HG03095 (cell line): Measurements from ENCODE around the gene PPP1R9B.

Experiments
- ATAC-seq: cut with Tn5 transposase; IDR thresholded peaks from one replicate; pipeline ENCODE4 v1.9.1; 2021; ENCODE audit warnings: moderate library complexity; ENCODE audit not compliant: unreplicated experiment

Gene PPP1R9B

DNA sequence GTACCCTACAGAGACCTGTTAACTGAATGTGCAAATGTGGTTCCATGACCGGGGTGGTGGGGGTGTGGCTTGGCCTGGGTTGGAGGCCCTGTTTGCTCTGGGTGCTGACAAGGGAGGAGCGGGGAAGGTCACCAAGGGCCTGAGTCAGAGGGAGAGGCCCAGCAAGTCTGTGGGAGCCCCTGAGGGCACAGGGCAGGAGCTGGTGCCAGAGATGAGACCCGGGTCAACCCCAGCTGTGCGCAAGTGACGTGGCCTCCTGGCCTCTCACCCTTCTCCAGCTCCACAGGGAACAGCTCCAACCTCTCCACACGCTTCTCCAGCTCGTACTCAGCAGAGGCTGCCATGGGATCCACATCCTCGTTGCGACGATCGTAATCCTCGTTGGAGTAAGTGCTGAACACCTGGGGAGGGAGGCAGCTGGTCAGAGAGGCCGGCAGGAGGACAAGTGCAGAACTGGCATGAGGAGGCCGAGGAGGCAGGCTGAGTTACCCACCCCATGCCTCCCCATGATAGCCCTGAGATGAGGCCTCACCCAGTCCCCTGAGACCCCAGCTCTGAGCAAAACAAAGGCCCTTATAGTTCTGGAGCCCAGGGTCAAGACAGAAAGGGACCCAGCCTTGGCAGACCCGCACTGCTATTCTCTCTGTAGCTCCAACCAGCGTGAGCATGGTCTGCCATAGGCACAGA is 5.5 kb downstream of the PPP1R9B start:
- no peak for ATAC-seq

DNA sequence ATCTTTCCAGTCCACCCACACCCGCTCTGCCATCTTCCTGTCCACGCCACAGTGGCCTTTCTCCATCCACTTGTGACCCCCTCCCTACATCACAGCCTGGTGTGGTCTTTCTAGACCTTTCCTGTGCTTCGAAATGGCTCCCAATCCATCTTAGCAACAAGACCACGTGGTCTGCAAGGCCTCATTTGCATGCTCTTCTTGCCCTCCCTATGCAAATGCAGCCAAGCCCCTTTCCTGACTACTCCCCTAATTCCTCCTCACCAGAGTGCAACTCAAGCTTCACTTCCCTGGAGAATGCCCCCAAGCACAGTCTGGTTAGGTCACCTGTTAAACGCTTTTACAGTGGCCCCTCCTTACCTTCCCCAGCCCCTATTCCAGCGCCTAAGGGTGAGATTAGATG is 6.1 kb downstream of the PPP1R9B start:
- no peak for ATAC-seq

GRCh38 chr17:50143461-50144176 is 6.9 kb downstream of the PPP1R9B start:
- no peak for ATAC-seq

DNA sequence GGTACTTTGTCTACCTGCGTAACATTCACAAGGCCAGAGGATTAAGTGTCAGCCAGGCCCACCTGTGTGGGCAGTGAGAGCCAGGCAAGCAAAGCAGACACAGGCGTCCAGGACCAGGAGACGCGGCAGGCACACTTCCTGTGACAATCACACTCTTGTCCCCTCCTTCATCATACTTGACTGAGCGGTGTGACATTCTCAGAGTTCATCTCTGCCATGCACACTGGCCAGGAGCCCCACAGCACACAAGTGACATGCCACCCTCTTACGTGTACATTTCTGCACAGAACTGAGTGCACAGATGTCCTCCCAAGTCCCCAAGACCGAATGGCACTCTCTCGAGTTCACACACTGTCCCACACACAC is 8.7 kb downstream of the PPP1R9B start:
- no peak for ATAC-seq

- ATAC-seq = no peak
Measured at GRCh38 chr17:50141026-50141744, 9.3 kb downstream of the PPP1R9B start.

DNA sequence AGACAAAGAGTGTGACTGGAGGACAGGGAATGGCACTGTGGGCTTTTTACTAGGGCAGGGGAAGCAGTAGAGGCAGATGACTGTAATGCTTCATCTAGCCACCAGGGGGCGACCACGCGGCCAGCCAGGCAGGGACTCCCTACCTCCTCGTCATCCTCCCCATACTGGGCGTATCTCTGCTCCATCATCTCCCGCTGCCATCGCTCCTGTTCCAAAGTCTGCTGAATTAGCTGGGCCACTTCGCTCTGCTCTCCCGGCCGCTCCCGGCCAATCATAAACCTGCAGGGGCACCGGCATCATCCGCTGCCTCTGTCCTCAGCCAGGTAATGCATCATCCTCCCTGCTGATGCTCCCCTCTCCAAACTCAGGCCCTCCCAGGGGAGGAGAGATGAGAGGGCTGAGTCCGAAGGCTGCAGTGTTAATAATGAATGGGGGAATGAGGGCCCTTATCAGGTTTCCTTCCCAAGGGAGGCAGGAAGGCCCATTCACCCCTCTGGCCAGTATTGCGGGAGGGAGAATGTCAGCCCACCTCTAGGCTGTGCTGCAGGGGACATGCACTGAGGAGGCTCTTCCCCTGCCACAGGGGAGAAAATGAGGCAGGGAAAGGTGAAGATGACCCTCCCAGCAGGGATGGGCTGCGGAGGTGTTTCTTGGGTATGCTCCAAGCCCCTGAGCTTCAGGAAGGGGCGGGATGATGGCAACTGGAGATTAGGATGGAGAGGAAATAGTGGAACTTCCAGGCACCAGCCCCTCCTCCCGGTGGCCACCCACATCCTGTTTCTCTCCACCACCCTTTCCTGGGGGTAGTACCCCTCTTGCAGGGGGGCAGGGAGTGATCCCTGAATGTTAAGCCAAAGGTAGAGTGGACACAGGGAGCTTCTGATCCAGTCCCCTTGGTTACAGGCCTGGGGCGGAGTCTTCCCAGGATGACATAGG is 10.3 kb downstream of the PPP1R9B start:
- ATAC-seq = no peak

GRCh38 chr17:50139185-50139783 is 11.2 kb downstream of the PPP1R9B start:
- no peak for ATAC-seq

GRCh38 chr17:50137042-50137441 is 13.4 kb downstream of the PPP1R9B start:
- no peak for ATAC-seq

DNA sequence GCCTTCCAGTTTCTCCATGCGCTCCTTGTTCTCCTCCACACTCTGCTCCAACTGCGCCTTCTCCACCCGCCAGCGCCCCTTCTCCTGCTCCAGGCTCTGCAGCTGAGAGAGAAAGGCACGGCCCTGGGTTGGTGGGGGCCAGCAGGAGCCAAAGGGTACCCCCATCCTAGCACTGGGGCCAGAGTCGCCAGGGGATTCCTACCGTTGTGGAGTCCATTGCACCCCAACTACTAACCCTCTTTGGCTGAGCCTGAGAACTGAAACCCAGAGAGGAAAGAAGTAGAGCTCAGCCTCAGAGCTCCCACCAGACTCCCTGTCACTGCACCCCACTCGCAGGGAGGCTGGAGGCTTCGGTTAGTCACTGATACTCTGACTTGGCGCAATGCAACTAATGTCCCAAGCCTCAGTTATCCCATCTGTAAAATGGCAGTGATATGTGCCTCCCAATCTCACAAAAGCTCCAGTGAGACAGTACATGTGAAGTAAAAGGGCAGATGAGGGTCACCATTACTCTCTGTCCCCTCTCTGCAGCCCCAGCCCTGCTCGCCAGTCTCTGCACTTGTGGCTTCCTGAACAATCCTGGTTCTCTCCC is 14.3 kb downstream of the PPP1R9B start:
- no peak for ATAC-seq

DNA sequence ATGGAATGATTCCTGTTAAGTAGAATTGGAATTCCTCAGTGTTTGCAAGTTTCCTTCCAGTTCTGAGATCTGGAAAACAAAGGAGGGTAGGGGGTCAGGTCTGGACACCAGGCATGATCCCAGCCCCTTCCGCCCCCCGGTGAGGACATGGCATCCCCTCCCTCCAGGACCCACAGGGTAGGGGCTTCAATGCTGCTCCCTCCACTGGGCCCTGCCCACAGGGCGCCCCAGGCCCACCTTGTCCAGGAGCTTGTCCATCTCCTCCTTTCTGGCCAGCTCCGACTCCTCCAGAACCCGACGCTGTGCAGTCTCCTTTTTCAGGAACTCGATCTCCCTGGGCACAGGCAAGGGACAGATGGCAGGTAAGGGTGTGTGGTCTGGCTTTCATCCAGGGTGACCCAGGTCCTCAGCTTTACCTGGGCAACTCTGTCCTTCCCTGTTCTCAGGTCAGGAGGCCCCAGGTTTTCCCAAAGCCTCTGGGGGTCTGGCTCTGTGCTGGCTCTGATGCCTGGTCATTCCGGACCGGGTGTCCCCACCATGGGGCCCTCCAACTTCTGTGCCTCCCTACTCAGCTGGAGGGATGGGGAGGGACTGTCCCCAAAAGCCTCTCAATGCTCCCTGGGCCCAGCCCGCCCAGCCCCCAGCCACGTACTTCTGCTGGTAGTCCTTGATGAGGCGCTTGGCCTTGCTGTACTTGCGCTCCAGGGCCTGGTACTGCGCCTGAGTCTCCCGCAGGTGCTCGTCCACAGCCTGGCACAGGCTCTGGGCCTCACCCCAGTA is 15.0 kb downstream of the PPP1R9B start:
- no peak for ATAC-seq

GRCh38 chr17:50134206-50135110 is 16.0 kb downstream of the PPP1R9B start:
- ATAC-seq = no peak

- ATAC-seq = no peak
Measured at GRCh38 chr17:50133769-50134099, 16.7 kb downstream of the PPP1R9B start.

DNA sequence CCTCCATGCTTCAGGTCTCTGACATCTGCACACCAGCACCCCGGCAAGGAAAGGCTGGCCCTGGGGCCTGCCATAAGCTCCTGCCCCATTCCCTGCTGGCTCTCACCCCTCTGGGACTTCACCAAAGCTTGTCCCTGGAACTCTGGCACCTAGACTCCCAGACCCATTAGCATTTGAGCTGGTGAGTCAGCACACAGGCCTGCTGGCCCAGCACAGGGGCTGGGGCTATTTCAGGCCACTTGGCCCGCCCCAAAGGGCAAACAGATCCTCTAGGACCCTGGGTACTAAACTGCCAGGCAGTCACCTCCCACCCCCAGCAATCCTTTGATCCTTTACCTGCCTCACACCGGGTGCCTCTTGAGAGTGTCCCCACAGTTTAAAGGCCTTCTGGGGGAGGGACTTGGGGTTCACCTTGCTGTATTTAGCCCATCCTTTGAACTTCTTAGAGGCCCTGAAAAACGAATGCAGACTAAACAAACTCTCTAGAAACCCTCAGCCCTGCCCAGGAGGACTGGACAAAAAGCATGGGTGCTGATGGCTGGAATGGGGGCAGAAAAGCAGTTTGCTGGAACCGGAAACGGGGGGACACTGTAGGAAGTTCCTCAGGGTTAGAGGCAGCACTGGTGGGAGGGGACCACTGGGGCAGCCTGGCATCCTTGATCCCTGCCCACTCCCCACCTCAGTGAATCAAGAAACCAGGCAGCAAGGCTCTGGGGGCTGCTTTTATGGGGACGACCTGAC is 17.3 kb downstream of the PPP1R9B start:
- ATAC-seq = no peak

DNA sequence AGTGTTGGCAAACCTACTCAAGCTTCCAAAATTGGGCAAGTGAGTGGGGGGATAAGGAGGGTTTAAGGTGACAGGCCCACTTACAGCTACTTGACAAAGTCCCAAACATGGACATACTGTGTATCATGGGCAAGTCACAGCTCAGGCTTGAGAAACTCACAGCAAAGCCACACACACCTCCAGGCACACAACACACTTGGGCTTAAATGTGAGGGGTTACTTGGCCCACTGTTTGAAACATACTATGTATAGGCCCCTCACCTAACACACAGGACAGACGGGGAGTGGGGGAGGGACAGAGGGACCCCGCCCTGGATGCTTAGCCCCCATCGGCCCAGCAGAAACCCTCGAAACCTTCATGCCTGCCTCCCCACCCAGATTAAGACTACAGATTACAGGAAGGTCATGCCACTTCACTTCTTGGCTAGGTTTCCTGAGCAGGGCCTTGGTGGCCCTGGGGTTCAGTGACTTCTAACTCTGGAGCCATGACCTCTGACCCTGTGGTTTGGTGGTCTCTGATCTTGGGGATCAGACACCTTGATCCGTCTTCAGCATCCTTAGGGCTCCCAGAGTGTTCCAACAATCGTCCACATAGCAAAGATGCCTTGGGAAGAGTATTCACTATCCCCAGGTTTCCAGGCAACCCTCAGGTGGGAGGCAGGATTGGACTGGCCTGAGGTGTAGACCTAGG is 18.2 kb downstream of the PPP1R9B start:
- no peak for ATAC-seq

DNA sequence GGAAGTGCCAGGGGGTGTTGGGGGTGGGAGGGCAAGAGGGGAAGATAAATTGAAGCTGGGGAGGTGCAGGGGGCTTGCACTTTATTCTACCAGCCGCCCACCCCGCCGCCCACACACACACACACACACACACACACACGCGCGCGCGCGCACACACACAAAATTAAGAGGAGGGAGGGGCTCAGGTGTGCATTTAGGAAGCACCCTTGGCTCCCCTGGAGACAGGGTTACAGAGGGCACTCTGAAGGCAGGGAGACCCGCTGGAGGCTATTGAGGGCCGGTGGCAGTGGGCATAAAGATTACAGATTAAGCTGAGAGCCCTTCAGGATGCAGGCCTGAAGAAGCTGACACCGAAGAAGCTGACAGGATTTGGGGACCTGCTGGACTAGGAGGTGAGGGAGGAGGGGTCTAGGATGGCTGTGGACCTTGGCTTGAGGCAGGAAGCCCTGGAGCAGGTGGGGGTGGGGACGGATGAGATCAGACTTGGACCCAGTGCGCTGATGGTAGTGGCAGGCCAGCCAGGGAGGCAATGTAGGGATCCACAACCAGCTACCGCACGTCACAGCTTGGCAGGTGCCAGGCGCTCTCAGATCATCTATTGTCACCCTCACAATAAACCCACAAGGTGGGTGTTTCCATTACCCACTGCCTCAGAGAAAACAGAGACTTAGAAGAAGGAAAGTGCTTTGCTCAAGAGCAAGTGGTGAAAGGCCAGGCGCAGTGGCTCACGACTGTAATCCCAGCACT is 19.7 kb downstream of the PPP1R9B start:
- ATAC-seq = no peak

DNA sequence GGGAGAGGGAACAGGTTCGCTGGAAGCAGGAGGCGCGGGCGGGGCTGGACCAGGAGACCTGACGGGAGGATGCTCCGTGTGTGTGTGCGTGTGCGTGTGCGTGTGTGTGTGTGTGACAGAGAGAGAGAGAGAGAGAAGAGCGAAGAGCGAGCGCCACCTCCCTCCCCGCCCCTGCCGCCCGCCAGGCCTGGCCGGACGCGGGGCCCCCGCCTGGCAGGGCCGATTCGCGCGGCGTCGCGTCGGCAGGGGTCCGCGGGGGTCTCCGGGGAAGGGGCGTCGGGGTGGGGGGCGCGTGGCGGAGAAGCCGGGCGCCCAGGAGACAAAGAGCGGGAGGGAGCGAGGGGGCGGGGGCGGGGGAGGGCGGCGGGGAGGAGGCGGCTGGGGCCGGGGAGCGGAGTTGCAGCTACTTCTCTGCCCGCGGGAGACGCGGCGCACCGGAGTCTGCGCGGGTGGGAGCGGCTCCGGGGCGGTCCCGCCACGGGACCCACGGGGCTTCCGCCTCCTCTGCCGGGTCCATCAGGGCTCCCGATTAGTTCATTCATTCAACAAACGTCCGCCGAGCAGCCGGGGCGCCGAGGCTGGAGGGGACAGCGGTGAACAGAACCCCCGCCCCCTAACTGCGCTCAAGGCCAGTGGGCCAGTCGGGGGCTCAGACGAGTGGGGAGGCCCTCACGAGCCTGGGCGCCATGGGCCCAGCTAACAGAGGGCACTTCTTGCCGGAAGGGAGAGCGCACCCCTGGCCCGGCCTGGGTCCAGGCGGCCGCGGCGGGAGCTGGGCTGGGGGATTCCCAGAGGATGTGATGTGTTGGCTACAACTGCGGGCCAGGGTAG is 20.5 kb downstream of the PPP1R9B start, which contains the start of gene SAMD14:
TSS of gene SAMD14 (minus strand) at position 433 of the 831 bp plus-strand sequence. CDS start 5,201 bp downstream, outside the sequence.
- no peak for ATAC-seq
